MCF 10A (cell line): ENCODE measurements around the gene MAB21L2. TPM values are rescaled to one million over a fixed set of nuclear protein-coding genes. Genes with fewer than 3 reads are reported as not detected.
A peak's percentile ranks its signal among the peaks of the same experiment; 100 is the strongest.

Source experiments
- BruUV-seq: library from RNA; stranded (reverse); fragments of 400-500 nt; replicated peaks from 2 replicates; lab custom pipeline; 2021; lab: Mats Ljungman, UMichigan
- CTCF ChIA-PET: fragments of 300-600 bp; sonication (Branson Sonifier 250); formaldehyde crosslinking; extraction: SDS; loops from one replicate; lab custom pipeline; 2021; ENCODE audit warnings: antibody characterized with exemption, inconsistent platforms; lab: Yijun Ruan, JAX
- POLR2A ChIA-PET: fragments of 300-600, 350-650 bp; sonication (Branson Sonifier 250); formaldehyde crosslinking; extraction: SDS; loops from one replicate; lab custom pipeline; 2020; ENCODE audit warnings: antibody characterized with exemption, inconsistent platforms; lab: Yijun Ruan, JAX
- DNase-seq: peaks from one replicate; pipeline ENCODE4 v3.0.0-alpha.2; 2018; ENCODE audit not compliant: unreplicated experiment
- H3K27ac Mint-ChIP-seq: one replicate; pipeline ENCODE4 v1.8.0; 2022; ENCODE audit warnings: mild to moderate bottlenecking, low read depth, mixed read lengths; ENCODE audit not compliant: unreplicated experiment
- H3K27me3 Mint-ChIP-seq: one replicate; pipeline ENCODE4 v1.8.0; 2022; ENCODE audit warnings: mixed read lengths; ENCODE audit not compliant: insufficient read depth, unreplicated experiment
- H3K36me3 Mint-ChIP-seq: one replicate; pipeline ENCODE4 v1.8.0; 2022; ENCODE audit warnings: mild to moderate bottlenecking, moderate library complexity, mixed read lengths; ENCODE audit not compliant: insufficient read depth, unreplicated experiment
- H3K4me1 Mint-ChIP-seq: one replicate; pipeline ENCODE4 v1.8.0; 2022; ENCODE audit warnings: mixed read lengths; ENCODE audit not compliant: insufficient read depth, unreplicated experiment
- H3K4me3 Mint-ChIP-seq: one replicate; pipeline ENCODE4 v1.8.0; 2022; ENCODE audit warnings: mild to moderate bottlenecking, moderate library complexity, mixed read lengths; ENCODE audit not compliant: unreplicated experiment
- H3K9me3 Mint-ChIP-seq: one replicate; pipeline ENCODE4 v1.8.0; 2022; ENCODE audit warnings: mixed read lengths; ENCODE audit not compliant: unreplicated experiment
- CTCF ChIP-seq: fragments of 200-600 bp; IDR thresholded peaks from one replicate; pipeline ENCODE4 v1.8.0; 2022; ENCODE audit warnings: antibody characterized with exemption, mild to moderate bottlenecking; ENCODE audit not compliant: unreplicated experiment
- intact Hi-C: fragments of 100-400 bp; cut with micrococcal nuclease; formaldehyde crosslinking; loops from 2 replicates; pipeline ENCODE4 v1.14.1; 2022
- total RNA-seq: library from RNA; stranded (reverse); gene quantifications from 2 replicates; pipeline ENCODE4 v1.2.3, GENCODE V29; 2022

Gene MAB21L2
- total RNA-seq, 1 experiment from 2014 or later, result not detected

- H3K27ac Mint-ChIP-seq, result no peak overlapping the region
- CTCF ChIA-PET, result interaction anchor here (0.7 kb wide), 1 partner anchor 58 kb away, joined by 3 read pairs; no protein-coding TSS in a partner anchor
- H3K9me3 Mint-ChIP-seq, result no peaks in the 10 kb centered on the region
- no peak overlapping the region for H3K4me3 Mint-ChIP-seq
- intact Hi-C loops, result no loop called here
- BruUV-seq, result no TSS peak
- H3K27me3 Mint-ChIP-seq, result no peaks in the 10 kb centered on the region
- H3K4me1 Mint-ChIP-seq, result no peaks in the 10 kb centered on the region
- peak; percentile 53 for DNase-seq
- POLR2A ChIA-PET, result no interaction called here
- H3K36me3 Mint-ChIP-seq, result no peaks in the 10 kb centered on the region
- no peak for TF ChIP-seq CTCF
Measured at GRCh38 chr4:150569384-150569987, 12.5 kb upstream of the MAB21L2 start.

GRCh38 chr4:150569998-150570535 is 11.9 kb upstream of the MAB21L2 start:
- no peak for DNase-seq
- ChIA-PET CTCF (interaction anchor here (0.7 kb wide), 1 partner anchor 59 kb away, joined by 3 read pairs; no protein-coding TSS in a partner anchor), POLR2A (interaction anchor here (1.4 kb wide), 1 partner anchor 12 kb away, joined by 4 read pairs; no protein-coding TSS in a partner anchor)
- Mint-ChIP-seq H3K9me3 (no peaks in the 10 kb centered on the region), H3K27ac (no peak overlapping the region), H3K27me3 (no peaks in the 10 kb centered on the region), H3K4me3 (no peak overlapping the region), H3K36me3 (no peaks in the 10 kb centered on the region), H3K4me1 (no peaks in the 10 kb centered on the region)
- no TSS peak for BruUV-seq
- TF ChIP-seq CTCF, result no peak
- intact Hi-C loops, result no loop called here

GRCh38 chr4:150570862-150571261 is 11.1 kb upstream of the MAB21L2 start:
- no peak for TF ChIP-seq CTCF
- Mint-ChIP-seq H3K4me3 (no peak overlapping the region), H3K36me3 (no peaks in the 10 kb centered on the region), H3K4me1 (no peaks in the 10 kb centered on the region), H3K9me3 (no peaks in the 10 kb centered on the region), H3K27me3 (no peaks in the 10 kb centered on the region), H3K27ac (no peak overlapping the region)
- intact Hi-C loops, result no loop called here
- ChIA-PET CTCF (no interaction called here), POLR2A (interaction anchor here (0.6 to 1.4 kb wide), 2 partner anchors 12 to 699 kb away, joined by 3 to 4 read pairs; no protein-coding TSS in a partner anchor)
- no TSS peak for BruUV-seq
- DNase-seq, result no peak

- no peaks in the 10 kb centered on the region for H3K4me1 Mint-ChIP-seq
Measured at GRCh38 chr4:150572704-150573504, 9.0 kb upstream of the MAB21L2 start.

More at GRCh38 chr4:150572704-150573504, 9.0 kb upstream of the MAB21L2 start:
- H3K36me3 Mint-ChIP-seq, result no peaks in the 10 kb centered on the region
- no peak for DNase-seq
- H3K4me3 Mint-ChIP-seq, result no peak overlapping the region
- H3K27me3 Mint-ChIP-seq, result no peaks in the 10 kb centered on the region
- no peak for TF ChIP-seq CTCF
- no TSS peak for BruUV-seq
- no peak overlapping the region for H3K27ac Mint-ChIP-seq
- no peaks in the 10 kb centered on the region for H3K9me3 Mint-ChIP-seq
- intact Hi-C loops, result no loop called here
- ChIA-PET CTCF (interaction anchor here (0.7 to 1.1 kb wide), 2 partner anchors 21 to 329 kb away, joined by 3 read pairs; no protein-coding TSS in a partner anchor), POLR2A (no interaction called here)
